Panc1 (cell line): ENCODE data around the gene WDFY2.

Experiments
- CTCF ChIP-seq: fragments of 450-650 bp; IDR thresholded peaks from 2 replicates; pipeline ENCODE4 v1.5.1; 2017; ENCODE audit warnings: mild to moderate bottlenecking
- REST ChIP-seq, 2 experiments: IDR thresholded peaks; 2 replicates each; pipeline ENCODE4 v1.6.1; 2011 to 2012; ENCODE audit warnings: low read depth in 2 of 2, control low read depth in 1 of 2, low read length in 1 of 2, mild to moderate bottlenecking in 1 of 2, moderate library complexity in 1 of 2; ENCODE audit not compliant: insufficient read depth in 1 of 2
- SIN3A ChIP-seq: IDR thresholded peaks from 2 replicates; pipeline ENCODE4 v1.6.1; 2012; ENCODE audit warnings: low read depth, mild to moderate bottlenecking, low read length, moderate library complexity, borderline replicate concordance; ENCODE audit not compliant: insufficient read depth
- TCF7L2 ChIP-seq: IDR thresholded peaks from 2 replicates; pipeline ENCODE4 v1.6.1; 2011; ENCODE audit warnings: mild to moderate bottlenecking, low read depth, low read length, inconsistent platforms

GRCh38 chr13:51590231-51590970 lies 6.1 kb downstream of the WDFY2 start:
- TF ChIP-seq CTCF (no peak), REST (IDR thresholded peaks at IDR 0.05; ENCODE audit: insufficient read depth in 1 of 2, low read depth in 2 of 2, low read length in 1 of 2) (no peak), SIN3A (no peak), TCF7L2 (no peak)
